GM20000 (cell line): Measurements from ENCODE around the gene KISS1.

Experiments
- DNase-seq: peaks from one replicate; pipeline ENCODE4 v3.0.0; 2012; ENCODE audit warnings: low spot score
- TF ChIP-seq, protein P1 (sequence below): IDR thresholded peaks from 2 replicates; pipeline ENCODE4 v1.5.1; 2012; ENCODE audit warnings: mild to moderate bottlenecking, control low read depth; ENCODE audit errors: extremely low read depth, missing control alignments

KISS1 gene

GRCh38 chr1:204198348-204199340 lies 2.4 kb upstream of the KISS1 start:
- no peak for DNase-seq
- TF ChIP-seq, protein P1, sequence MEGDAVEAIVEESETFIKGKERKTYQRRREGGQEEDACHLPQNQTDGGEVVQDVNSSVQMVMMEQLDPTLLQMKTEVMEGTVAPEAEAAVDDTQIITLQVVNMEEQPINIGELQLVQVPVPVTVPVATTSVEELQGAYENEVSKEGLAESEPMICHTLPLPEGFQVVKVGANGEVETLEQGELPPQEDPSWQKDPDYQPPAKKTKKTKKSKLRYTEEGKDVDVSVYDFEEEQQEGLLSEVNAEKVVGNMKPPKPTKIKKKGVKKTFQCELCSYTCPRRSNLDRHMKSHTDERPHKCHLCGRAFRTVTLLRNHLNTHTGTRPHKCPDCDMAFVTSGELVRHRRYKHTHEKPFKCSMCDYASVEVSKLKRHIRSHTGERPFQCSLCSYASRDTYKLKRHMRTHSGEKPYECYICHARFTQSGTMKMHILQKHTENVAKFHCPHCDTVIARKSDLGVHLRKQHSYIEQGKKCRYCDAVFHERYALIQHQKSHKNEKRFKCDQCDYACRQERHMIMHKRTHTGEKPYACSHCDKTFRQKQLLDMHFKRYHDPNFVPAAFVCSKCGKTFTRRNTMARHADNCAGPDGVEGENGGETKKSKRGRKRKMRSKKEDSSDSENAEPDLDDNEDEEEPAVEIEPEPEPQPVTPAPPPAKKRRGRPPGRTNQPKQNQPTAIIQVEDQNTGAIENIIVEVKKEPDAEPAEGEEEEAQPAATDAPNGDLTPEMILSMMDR, result no peak

GRCh38 chr1:204197068-204197467 lies 777 bp upstream of the KISS1 start:
- DNase-seq, result no peak
- TF ChIP-seq, protein P1, result no peak

- DNase-seq, result no peak
- TF ChIP-seq, protein P1, result no peak
Observed at GRCh38 chr1:204194771-204195170, 1.5 kb downstream of the KISS1 start.

DNA sequence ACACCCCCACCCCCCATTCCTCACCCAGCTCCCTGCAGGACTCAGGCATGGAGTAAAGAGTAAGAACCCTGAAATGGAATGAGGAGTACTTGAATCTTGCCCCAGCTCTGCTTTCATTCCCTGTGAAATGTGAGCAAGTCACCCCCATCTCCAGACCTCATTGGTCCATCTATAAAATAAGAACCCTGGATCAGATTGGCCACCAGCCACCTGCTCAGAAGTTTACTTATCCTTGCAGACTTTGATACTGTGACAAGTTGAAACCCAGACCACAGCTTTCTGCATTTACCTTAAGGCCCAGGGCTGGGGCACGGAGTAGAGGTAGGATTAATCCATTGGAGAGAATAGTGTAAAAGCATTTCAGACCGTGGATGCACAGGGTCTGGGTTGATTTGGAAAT lies 2.2 kb downstream of the KISS1 start:
- DNase-seq, result no peak
- TF ChIP-seq, protein P1, result no peak

DNA sequence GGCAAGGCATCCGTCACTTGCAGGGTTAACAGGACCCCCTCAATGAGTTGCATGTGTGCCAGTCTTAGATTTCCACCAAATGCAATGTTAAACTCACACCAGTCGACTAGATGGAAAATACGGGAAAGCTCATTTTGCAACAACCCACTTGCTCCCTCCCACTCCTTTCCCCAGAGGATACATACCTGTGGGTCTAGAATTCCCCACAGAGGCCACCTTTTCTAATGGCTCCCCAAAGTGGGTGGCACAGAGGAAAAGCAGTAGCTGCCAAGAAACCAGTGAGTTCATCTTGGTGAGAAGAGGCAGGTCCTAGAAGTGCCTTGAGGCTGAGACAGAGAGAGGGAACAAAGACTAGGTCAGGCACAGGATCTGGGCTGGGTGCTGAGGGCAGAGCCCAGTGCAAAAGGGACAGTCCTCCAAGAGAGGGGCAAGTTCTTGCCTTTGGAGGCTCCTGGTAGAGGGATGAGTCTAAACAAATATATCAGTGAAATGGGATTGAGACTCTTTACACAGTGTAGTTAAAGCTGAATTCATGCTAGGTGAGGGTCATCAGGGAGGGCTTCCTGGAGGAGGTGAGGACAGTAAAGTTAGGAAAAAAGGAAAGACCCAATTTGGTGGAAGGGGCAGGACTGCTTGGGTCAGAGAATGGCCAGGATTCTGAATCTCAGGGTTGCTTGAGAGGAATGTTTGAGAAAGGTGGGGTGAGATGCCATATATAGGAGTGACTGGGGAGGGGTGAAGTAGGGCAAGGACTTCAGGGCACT lies 3.5 kb downstream of the KISS1 start:
- DNase-seq, result no peak
- TF ChIP-seq, protein P1, result no peak

DNA sequence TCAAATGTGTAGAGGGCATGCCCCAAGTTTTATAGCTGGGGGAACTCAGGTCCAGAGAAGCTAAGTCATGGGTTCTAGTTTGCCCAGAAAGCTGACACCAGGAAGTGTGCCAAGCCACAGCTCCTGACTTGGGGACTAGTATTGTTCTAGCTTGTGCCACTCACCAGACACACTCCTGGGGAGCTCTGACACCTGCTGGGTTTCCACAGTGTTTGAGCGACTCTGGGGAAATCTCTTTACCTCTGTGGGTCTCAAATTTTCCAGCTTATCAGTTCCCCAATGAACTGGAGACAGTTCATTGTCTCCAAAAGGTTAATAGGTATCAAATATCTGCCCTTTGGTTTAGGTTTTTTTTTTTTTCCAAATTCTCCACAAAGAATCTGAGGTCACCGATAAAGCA lies 4.2 kb downstream of the KISS1 start:
- DNase-seq, result no peak

More for the DNA sequence above, 4.2 kb downstream of the KISS1 start:
- TF ChIP-seq, protein P1, result no peak
